ENCODE data around the gene GGCX.

GGCX gene

GRCh38 chr2:85514323-85514722, 47.0 kb downstream of the GGCX start:
- DNase-seq (ENCODE audit: low read depth): no peak
- TF ChIP-seq CTCF (conservative IDR thresholded peaks at IDR 0.05; ENCODE audit: control insufficient read depth, insufficient read depth, low read depth, low read length): no peak

GRCh38 chr2:85511008-85511811, 50.1 kb downstream of the GGCX start:
- DNase-seq (ENCODE audit: low read depth): peak; percentile 20
- TF ChIP-seq CTCF (conservative IDR thresholded peaks at IDR 0.05; ENCODE audit: control insufficient read depth, insufficient read depth, low read depth, low read length): no peak
- no peak overlapping the region for H3K4me3 ChIP-seq (ENCODE audit: control insufficient read depth, low read depth, low read length)

More at GRCh38 chr2:85514323-85514722, 47.0 kb downstream of the GGCX start:
- H3K4me3 ChIP-seq (ENCODE audit: control insufficient read depth, low read depth, low read length): no peak overlapping the region

DNA sequence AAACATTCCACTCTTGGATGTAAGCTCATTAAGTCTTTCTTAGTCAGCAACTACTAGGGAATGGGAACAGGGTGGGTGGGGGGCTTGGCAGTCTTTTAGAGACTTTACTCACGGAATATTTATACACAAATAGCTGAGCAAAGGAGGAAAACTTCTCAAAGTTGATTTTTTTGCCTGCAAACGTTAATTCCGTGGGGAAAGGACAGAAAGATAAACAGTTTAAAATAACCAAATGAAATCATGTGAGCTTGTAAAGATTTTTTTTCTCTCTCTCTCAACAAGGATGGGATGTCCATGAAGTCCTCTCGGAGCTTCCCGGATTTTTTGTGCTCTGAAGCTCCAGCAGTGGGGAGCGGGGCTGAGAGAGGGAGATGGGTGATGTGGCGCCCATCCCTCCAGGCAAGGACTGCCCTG, 54.5 kb downstream of the GGCX start:
- H3K4me3 ChIP-seq (ENCODE audit: control insufficient read depth, low read depth, low read length): no peak overlapping the region
- DNase-seq (ENCODE audit: low read depth): peak; percentile 64
- no peak for TF ChIP-seq CTCF (conservative IDR thresholded peaks at IDR 0.05; ENCODE audit: control insufficient read depth, insufficient read depth, low read depth, low read length)

DNA sequence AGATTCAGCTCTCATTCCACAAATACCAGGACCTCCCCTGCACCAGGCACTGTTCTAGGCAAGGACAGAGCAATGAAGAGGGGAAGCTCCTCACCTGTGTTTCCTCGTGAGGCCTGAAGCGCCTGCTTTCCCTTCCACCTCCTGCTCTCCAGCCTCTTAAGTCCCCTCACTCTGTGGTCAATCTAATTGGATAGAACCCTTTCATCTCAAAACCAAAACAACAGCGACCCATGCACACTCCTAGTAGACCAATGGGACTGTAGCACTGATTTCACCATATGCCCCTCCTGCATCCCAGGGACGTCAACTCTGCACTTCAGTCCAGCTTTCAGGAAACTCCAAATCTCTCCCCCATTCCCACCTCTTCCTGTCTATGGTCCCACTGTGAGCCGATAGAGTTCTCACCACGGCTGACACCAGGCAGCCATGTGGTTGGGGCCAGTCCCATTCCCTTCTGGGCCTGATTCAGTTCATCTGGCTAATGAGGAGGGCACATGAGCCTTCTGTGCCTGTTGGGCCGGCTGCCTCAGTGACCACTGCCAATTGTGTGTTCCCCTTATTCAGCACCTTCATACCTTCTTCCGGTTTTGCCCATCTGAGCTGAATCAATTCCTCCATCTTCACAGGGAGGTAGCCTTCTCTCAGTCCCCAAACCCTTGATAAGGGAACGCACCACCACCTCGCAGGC, 55.6 kb downstream of the GGCX start:
- TF ChIP-seq CTCF (conservative IDR thresholded peaks at IDR 0.05; ENCODE audit: control insufficient read depth, insufficient read depth, low read depth, low read length): no peak
- DNase-seq (ENCODE audit: low read depth): peak; percentile 22
- H3K4me3 ChIP-seq (ENCODE audit: control insufficient read depth, low read depth, low read length): no peak overlapping the region

DNA sequence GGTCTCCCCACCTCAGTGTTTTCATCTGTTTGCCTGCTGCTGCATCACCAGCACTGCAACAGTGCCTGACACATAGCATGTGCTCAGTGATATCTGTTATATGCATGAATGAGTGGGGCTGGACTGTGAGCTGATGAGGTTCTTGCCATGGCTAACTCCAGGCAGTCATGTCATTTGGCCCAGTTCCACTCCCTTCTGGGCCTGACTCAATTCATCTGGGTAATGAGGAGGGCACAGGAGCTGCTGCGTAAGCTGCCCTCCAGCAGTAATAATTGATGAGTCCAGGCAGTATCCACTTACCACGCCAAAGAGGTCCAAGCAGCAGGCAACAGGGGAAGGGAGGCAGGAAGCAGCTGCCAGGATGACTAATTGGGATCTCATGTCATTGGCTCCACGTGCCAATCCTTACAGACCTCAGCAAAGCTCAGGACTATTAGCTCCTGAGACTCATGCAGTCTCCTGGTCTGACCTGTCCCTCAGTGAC, 56.5 kb downstream of the GGCX start:
- DNase-seq (ENCODE audit: low read depth): peak; percentile 99

More for the DNA sequence above, 56.5 kb downstream of the GGCX start:
- no peak overlapping the region for H3K4me3 ChIP-seq (ENCODE audit: control insufficient read depth, low read depth, low read length)
- no peak for TF ChIP-seq CTCF (conservative IDR thresholded peaks at IDR 0.05; ENCODE audit: control insufficient read depth, insufficient read depth, low read depth, low read length)
